Endodermal cell (in vitro differentiated cells): Measurements from ENCODE around the gene ZNF511. TPM values are rescaled to one million over a fixed set of nuclear protein-coding genes. Genes with fewer than 3 reads are reported as not detected.

Source experiments
- DNase-seq: peaks from one replicate; pipeline ENCODE4 v3.0.0-alpha.2; 2017
- H3K27ac ChIP-seq: 2 replicates; pipeline ENCODE4 v1.5.1; 2013; ENCODE audit warnings: mild to moderate bottlenecking, low read depth, low read length, moderate library complexity
- H3K27me3 ChIP-seq: 2 replicates; pipeline ENCODE4 v1.6.1; 2013; ENCODE audit warnings: mild to moderate bottlenecking, low read length, moderate library complexity; ENCODE audit not compliant: insufficient read depth, control insufficient read depth, poor library complexity, severe bottlenecking
- H3K36me3 ChIP-seq: 2 replicates; pipeline ENCODE4 v1.7.0; 2013; ENCODE audit warnings: mild to moderate bottlenecking, low read length, moderate library complexity; ENCODE audit not compliant: control insufficient read depth, insufficient read depth
- H3K4me1 ChIP-seq: one replicate; pipeline ENCODE4 v1.7.0; 2013; ENCODE audit warnings: low read length; ENCODE audit not compliant: control insufficient read depth, insufficient read depth
- H3K4me3 ChIP-seq: 2 replicates; pipeline ENCODE4 v1.5.1; 2013; ENCODE audit warnings: mild to moderate bottlenecking, low read length, moderate library complexity
- H3K9ac ChIP-seq: 2 replicates; pipeline ENCODE4 v1.6.1; 2013; ENCODE audit warnings: mild to moderate bottlenecking, low read length, moderate library complexity; ENCODE audit not compliant: poor library complexity, severe bottlenecking; ENCODE audit errors: extremely low read depth
- H3K9me3 ChIP-seq: 2 replicates; pipeline ENCODE4 v1.6.1; 2013; ENCODE audit warnings: mild to moderate bottlenecking, low read length, moderate library complexity; ENCODE audit not compliant: control insufficient read depth
- H3K27ac Mint-ChIP-seq: 2 replicates; pipeline ENCODE4 v1.8.0; 2020; ENCODE audit warnings: mixed read lengths
- H3K27me3 Mint-ChIP-seq: 2 replicates; pipeline ENCODE4 v1.8.0; 2021; ENCODE audit warnings: mild to moderate bottlenecking, mixed read lengths; ENCODE audit not compliant: insufficient read depth
- H3K36me3 Mint-ChIP-seq: 2 replicates; pipeline ENCODE4 v1.8.0; 2020; ENCODE audit warnings: low read depth, mixed read lengths
- H3K4me1 Mint-ChIP-seq: 2 replicates; pipeline ENCODE4 v1.8.0; 2020; ENCODE audit warnings: mixed read lengths
- H3K4me3 Mint-ChIP-seq: 2 replicates; pipeline ENCODE4 v1.8.0; 2020; ENCODE audit warnings: mild to moderate bottlenecking, moderate library complexity, mixed read lengths
- H3K9me3 Mint-ChIP-seq: 2 replicates; pipeline ENCODE4 v1.8.0; 2020; ENCODE audit warnings: mild to moderate bottlenecking, mixed read lengths
- CTCF ChIP-seq: fragments of 200-600 bp; sonication (generic); conservative IDR thresholded peaks from 2 replicates; pipeline ENCODE4 v1.5.0; 2021; ENCODE audit warnings: antibody characterized with exemption, mild to moderate bottlenecking
- WGBS, 2 experiments: methylation state at CpG; one replicate each; pipeline versions ENCODE4 v1.1.5 to v1.1.7; 2013; ENCODE audit warnings: missing lambda C conversion rate in 2 of 2, mixed read lengths in 1 of 2; ENCODE audit not compliant: insufficient coverage in 1 of 2, insufficient read length in 1 of 2; 5-methylcytosine and 5-hydroxymethylcytosine counted together
- total RNA-seq, 2 donors: library from RNA; stranded (reverse); fragmentation: NEBNext Ultra II Directional in 1 of 2; extraction: Animal tissue kit (Norgen Biotek cat#: 25700) in 1 of 2; gene quantifications; 2 replicates in 1 of 2; 3 replicates in 1 of 2; pipeline ENCODE4 v1.2.1, GENCODE V29; 2021

ZNF511 gene
- total RNA-seq, 2 donors from 2014 or later: 48.1 to 57.6 TPM

GRCh38 chr10:133359554-133359971, 50.8 kb downstream of the ZNF511 start:
- Histone ChIP-seq H3K9me3 (no peaks in the 10 kb centered on the region), H3K27me3 (no peaks in the 10 kb centered on the region), H3K36me3 (peaks cover 33% of the 10 kb centered on the region), H3K9ac (no peak overlapping the region), H3K4me1 (peaks cover 13% of the 10 kb centered on the region), H3K4me3 (no peak overlapping the region), H3K27ac (no peak overlapping the region)
- Mint-ChIP-seq H3K27me3 (peaks cover 4% of the 10 kb centered on the region), H3K4me3 (no peak overlapping the region), H3K9me3 (no peaks in the 10 kb centered on the region), H3K36me3 (peaks cover 32% of the 10 kb centered on the region), H3K4me1 (peaks cover 7% of the 10 kb centered on the region), H3K27ac (no peak overlapping the region)
- no peak for TF ChIP-seq CTCF
- WGBS, 2 experiments: 66 to 88% methylated on average over 4 to 6 of the region's 6 CpGs
- no peak for DNase-seq

- TF ChIP-seq CTCF: no peak
- DNase-seq: no peak
- Histone ChIP-seq H3K36me3 (peaks cover 33% of the 10 kb centered on the region), H3K9me3 (no peaks in the 10 kb centered on the region), H3K4me1 (peaks cover 13% of the 10 kb centered on the region), H3K4me3 (no peak overlapping the region), H3K27me3 (no peaks in the 10 kb centered on the region), H3K27ac (no peak overlapping the region), H3K9ac (no peak overlapping the region)
- H3K4me1 Mint-ChIP-seq: peaks cover 7% of the 10 kb centered on the region
- WGBS, 2 experiments: 91 to 92% methylated on average over 17 of the region's 17 CpGs
- H3K27ac Mint-ChIP-seq: no peak overlapping the region
- peaks cover 36% of the 10 kb centered on the region for H3K36me3 Mint-ChIP-seq
- no peak overlapping the region for H3K4me3 Mint-ChIP-seq
- peaks cover 4% of the 10 kb centered on the region for H3K27me3 Mint-ChIP-seq
- H3K9me3 Mint-ChIP-seq: no peaks in the 10 kb centered on the region
Measured at GRCh38 chr10:133359972-133360610, 51.4 kb downstream of the ZNF511 start.

GRCh38 chr10:133361227-133361626, 52.5 kb downstream of the ZNF511 start:
- Histone ChIP-seq H3K27ac (no peak overlapping the region), H3K27me3 (no peaks in the 10 kb centered on the region), H3K9ac (no peak overlapping the region), H3K4me1 (peaks cover 8% of the 10 kb centered on the region), H3K36me3 (peaks cover 37% of the 10 kb centered on the region), H3K9me3 (no peaks in the 10 kb centered on the region), H3K4me3 (no peak overlapping the region)
- 91 to 100% methylated on average over 1 to 5 of the region's 5 CpGs for WGBS, 2 experiments
- no peak for DNase-seq
- no peak for TF ChIP-seq CTCF
- Mint-ChIP-seq H3K36me3 (peaks cover 43% of the 10 kb centered on the region), H3K4me1 (peaks cover 7% of the 10 kb centered on the region), H3K9me3 (no peaks in the 10 kb centered on the region), H3K27me3 (peaks cover 4% of the 10 kb centered on the region), H3K27ac (no peak overlapping the region), H3K4me3 (no peak overlapping the region)
